BLaER1 (cell line): ENCODE results near the gene EHD4.

Experiments used
- H3K27ac ChIP-seq: shearing (Covaris generic); formaldehyde crosslinking; 2 replicates; pipeline ENCODE4 v1.8.1; 2022
- H3K27me3 ChIP-seq: shearing (Covaris generic); formaldehyde crosslinking; 2 replicates; pipeline ENCODE4 v1.8.1; 2022
- H3K36me3 ChIP-seq: shearing (Covaris generic); formaldehyde crosslinking; 2 replicates; pipeline ENCODE4 v1.8.1; 2022
- H3K4me1 ChIP-seq: shearing (Covaris generic); formaldehyde crosslinking; 2 replicates; pipeline ENCODE4 v1.8.1; 2022
- H3K4me2 ChIP-seq: shearing (Covaris generic); formaldehyde crosslinking; 2 replicates; pipeline ENCODE4 v1.8.1; 2022
- H3K4me3 ChIP-seq: shearing (Covaris generic); formaldehyde crosslinking; 2 replicates; pipeline ENCODE4 v1.8.1; 2022
- H3K9ac ChIP-seq: shearing (Covaris generic); formaldehyde crosslinking; 2 replicates; pipeline ENCODE4 v1.8.1; 2022
- H3K9me3 ChIP-seq: shearing (Covaris generic); formaldehyde crosslinking; 2 replicates; pipeline ENCODE4 v1.8.1; 2022
- H4K20me1 ChIP-seq: shearing (Covaris generic); formaldehyde crosslinking; 2 replicates; pipeline ENCODE4 v1.8.1; 2022
- Cebpa-rat ChIP-seq: shearing (Covaris generic); IDR thresholded peaks from 2 replicates; pipeline ENCODE4 v1.8.1; 2022

The EHD4 gene

GRCh38 chr15:41918506-41919126 is 53.7 kb downstream of the EHD4 start:
- peaks cover 12% of the 10 kb centered on the region; the same call in 1 of the 2 replicates for H3K9me3 ChIP-seq
- H3K36me3 ChIP-seq: peaks cover 9% of the 10 kb centered on the region; the same call in 1 of the 2 replicates
- peak overlapping the region; percentile 63 for H3K27ac ChIP-seq
- H3K4me1 ChIP-seq: peaks cover 100% of the 10 kb centered on the region
- H3K4me2 ChIP-seq: peak overlapping the region; percentile 85
- H3K4me3 ChIP-seq: no peak overlapping the region
- H4K20me1 ChIP-seq: no peaks in the 10 kb centered on the region
- no peak overlapping the region for H3K9ac ChIP-seq
- TF ChIP-seq Cebpa-rat: no peak
- no peaks in the 10 kb centered on the region for H3K27me3 ChIP-seq

DNA sequence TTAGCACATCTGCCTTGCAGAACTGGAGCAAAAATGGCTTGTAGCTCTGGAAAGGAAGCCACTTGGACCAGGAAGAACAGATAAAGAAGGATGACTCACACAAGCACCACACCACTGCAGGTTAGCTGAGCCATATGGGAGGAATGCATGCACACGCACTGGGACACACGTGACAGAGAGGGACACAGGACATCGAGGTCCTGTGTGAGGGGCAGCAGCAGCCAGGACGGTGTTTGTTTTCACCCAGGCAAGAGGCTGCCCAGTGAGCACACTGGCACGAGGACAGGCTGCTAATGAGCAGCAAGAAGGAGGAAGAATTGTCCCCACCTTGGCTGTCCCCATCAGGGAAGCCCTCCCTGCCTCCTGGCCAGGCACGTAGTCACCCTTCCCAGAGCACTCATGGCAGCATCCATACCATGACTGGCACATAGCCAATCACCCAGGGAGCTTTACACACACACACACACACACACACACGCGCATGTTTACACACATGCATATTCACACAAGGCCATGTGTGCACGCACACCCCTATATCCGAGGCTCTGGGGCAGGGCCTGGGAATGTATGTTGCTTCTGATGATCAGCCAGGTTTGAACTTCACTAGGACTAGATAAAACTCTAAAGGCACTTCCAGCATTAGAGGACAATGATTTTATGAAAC is 54.5 kb downstream of the EHD4 start:
- Histone ChIP-seq H3K9ac (peak overlapping the region; percentile 11; the same call in 1 of the 2 replicates), H3K4me3 (no peak overlapping the region), H3K27ac (peak overlapping the region; percentile 63), H3K4me1 (peaks cover 100% of the 10 kb centered on the region), H4K20me1 (no peaks in the 10 kb centered on the region), H3K27me3 (no peaks in the 10 kb centered on the region), H3K9me3 (peaks cover 12% of the 10 kb centered on the region; the same call in 1 of the 2 replicates), H3K4me2 (peak overlapping the region; percentile 85), H3K36me3 (peaks cover 9% of the 10 kb centered on the region; the same call in 1 of the 2 replicates)
- no peak for TF ChIP-seq Cebpa-rat

GRCh38 chr15:41915255-41915994 is 56.9 kb downstream of the EHD4 start:
- peaks cover 90% of the 10 kb centered on the region for H3K4me1 ChIP-seq
- no peak overlapping the region for H3K4me3 ChIP-seq
- peaks cover 13% of the 10 kb centered on the region; the same call in 1 of the 2 replicates for H3K36me3 ChIP-seq
- no peaks in the 10 kb centered on the region for H4K20me1 ChIP-seq
- H3K9me3 ChIP-seq: no peaks in the 10 kb centered on the region
- peak overlapping the region; percentile 85 for H3K4me2 ChIP-seq
- H3K9ac ChIP-seq: no peak overlapping the region
- TF ChIP-seq Cebpa-rat: no peak
- H3K27ac ChIP-seq: peak overlapping the region; percentile 63
- no peaks in the 10 kb centered on the region for H3K27me3 ChIP-seq

GRCh38 chr15:41914411-41914810 is 57.9 kb downstream of the EHD4 start:
- Histone ChIP-seq H3K27me3 (no peaks in the 10 kb centered on the region), H3K4me3 (no peak overlapping the region), H4K20me1 (no peaks in the 10 kb centered on the region), H3K4me2 (peak overlapping the region; percentile 85), H3K27ac (peak overlapping the region; percentile 24; the same call in 1 of the 2 replicates), H3K4me1 (peaks cover 88% of the 10 kb centered on the region), H3K36me3 (peaks cover 16% of the 10 kb centered on the region), H3K9ac (peak overlapping the region; percentile 9; the same call in 1 of the 2 replicates), H3K9me3 (no peaks in the 10 kb centered on the region)
- TF ChIP-seq Cebpa-rat: no peak

DNA sequence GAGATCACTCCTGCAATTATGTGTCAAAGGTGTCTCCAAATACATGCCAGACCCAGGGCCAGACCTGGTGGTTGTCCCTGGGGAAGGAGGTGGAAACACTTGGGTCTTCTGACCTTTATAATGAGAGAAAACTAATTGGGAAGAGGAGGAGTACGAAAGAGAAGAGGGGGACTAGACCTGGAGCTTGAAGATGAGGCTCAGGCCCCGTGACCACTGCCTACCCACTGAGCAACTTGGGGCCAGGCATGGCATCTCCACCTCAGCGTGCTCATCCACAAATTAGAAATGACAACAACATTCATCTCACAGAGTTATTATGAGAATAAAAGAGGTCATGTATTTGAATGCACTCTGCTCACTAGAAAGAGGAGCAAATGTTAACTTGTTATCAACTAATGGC is 59.1 kb downstream of the EHD4 start:
- no peak for TF ChIP-seq Cebpa-rat
- peaks cover 77% of the 10 kb centered on the region for H3K4me1 ChIP-seq

DNA sequence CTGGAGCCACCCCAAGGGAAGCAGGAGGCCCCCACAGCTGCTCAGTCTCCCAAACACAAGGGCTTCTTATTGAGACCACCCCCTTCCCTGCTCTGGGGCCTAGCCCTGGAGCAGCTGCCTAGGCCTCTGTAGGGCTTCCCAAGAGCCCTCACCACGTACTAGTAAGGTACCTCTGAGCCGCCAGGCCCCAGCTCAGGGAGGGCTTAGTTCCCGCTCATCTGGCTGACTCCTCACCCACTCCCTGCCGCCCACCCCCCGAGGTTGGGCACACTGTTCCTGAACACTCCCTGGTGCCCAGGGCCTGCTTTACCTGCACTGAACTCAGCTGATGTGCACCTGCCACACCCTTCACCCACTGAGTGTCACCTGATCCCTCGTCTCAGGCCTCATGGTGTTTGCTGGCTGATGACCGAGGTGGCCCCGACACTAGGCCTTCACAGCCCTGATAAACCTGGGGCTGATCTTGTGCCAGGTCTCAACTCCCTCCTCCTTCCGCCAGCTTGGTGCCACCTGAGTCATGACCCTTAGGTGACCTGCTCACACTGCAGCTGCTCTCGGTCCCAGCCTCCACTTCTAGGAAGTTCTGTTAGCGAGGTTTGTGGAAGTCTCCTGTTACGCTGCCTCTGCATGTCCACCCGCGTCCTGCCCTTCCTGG is 60.5 kb downstream of the EHD4 start:
- no peak overlapping the region for H3K4me3 ChIP-seq
- peaks cover 6% of the 10 kb centered on the region for H3K9me3 ChIP-seq
- H3K9ac ChIP-seq: no peak overlapping the region
- H3K27ac ChIP-seq: no peak overlapping the region; the same call in 1 of the 2 replicates
- peaks cover 31% of the 10 kb centered on the region for H3K36me3 ChIP-seq
- no peaks in the 10 kb centered on the region for H4K20me1 ChIP-seq
- 0 out of 2 replicates have a peak overlapping the region, but pooled peaks have one; percentile 2 for H3K4me2 ChIP-seq
- H3K27me3 ChIP-seq: no peaks in the 10 kb centered on the region
- TF ChIP-seq Cebpa-rat: no peak
- peaks cover 68% of the 10 kb centered on the region for H3K4me1 ChIP-seq

More for the DNA sequence above, 59.1 kb downstream of the EHD4 start:
- Histone ChIP-seq H3K27ac (no peak overlapping the region), H3K4me2 (0 out of 2 replicates have a peak overlapping the region, but pooled peaks have one; percentile 18), H4K20me1 (no peaks in the 10 kb centered on the region), H3K9ac (no peak overlapping the region), H3K9me3 (no peaks in the 10 kb centered on the region), H3K4me3 (no peak overlapping the region), H3K27me3 (no peaks in the 10 kb centered on the region), H3K36me3 (peaks cover 19% of the 10 kb centered on the region)

DNA sequence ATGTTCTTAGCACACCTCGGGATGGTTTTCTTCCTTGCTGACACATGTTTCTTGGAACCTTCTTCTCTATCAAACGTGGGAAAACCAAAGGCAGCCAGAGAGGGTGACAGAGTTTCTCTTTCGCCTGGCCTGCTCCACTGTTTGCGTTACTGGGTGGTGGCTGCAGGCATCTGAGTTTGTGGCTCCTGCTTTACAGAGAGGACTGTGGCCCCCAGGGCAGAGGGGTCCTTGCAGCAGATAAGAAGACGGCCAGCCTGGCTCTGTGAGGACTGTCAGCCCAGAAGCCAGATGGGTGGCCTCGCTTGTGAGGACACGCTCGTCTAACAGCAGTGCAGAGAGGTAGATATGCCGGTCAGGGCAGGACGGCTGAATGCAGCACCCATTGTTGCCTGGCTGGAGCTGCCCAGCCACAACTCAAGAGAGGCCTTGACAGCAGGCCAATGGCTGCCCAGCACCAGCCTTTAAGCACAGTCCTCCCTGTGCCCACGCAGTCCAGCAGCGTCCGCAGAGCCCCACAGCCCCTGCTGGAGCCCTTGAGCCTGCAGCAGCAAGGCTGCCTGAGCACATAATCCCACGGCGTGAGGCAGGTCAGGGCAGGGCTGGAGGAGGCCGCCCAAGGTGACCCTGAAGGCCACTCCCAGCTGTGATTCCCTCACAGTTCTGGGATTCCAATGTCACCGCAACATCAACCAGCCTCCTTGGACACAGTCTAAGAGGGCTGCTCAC is 63.5 kb downstream of the EHD4 start:
- Histone ChIP-seq H3K4me2 (no peak overlapping the region), H3K9me3 (peaks cover 20% of the 10 kb centered on the region), H3K27ac (no peak overlapping the region), H3K4me3 (no peak overlapping the region), H3K4me1 (peaks cover 51% of the 10 kb centered on the region), H4K20me1 (peaks cover 4% of the 10 kb centered on the region; the same call in 1 of the 2 replicates), H3K36me3 (peaks cover 50% of the 10 kb centered on the region), H3K27me3 (no peaks in the 10 kb centered on the region), H3K9ac (no peak overlapping the region)
- no peak for TF ChIP-seq Cebpa-rat

- no peak overlapping the region for H3K4me2 ChIP-seq
- peaks cover 50% of the 10 kb centered on the region for H3K36me3 ChIP-seq
- 0 out of 2 replicates have a peak overlapping the region, but pooled peaks have one; percentile 26 for H3K27ac ChIP-seq
- H3K9ac ChIP-seq: no peak overlapping the region
- H3K27me3 ChIP-seq: no peaks in the 10 kb centered on the region
- peaks cover 48% of the 10 kb centered on the region for H3K4me1 ChIP-seq
- H3K4me3 ChIP-seq: no peak overlapping the region
- no peak for TF ChIP-seq Cebpa-rat
- peaks cover 20% of the 10 kb centered on the region for H3K9me3 ChIP-seq
- H4K20me1 ChIP-seq: peaks cover 7% of the 10 kb centered on the region; the same call in 1 of the 2 replicates
These were observed 65.2 kb downstream of the EHD4 start for GRCh38 chr15:41907141-41907540.

- H3K4me3 ChIP-seq: no peak overlapping the region
- peaks cover 20% of the 10 kb centered on the region for H3K9me3 ChIP-seq
- H3K27me3 ChIP-seq: no peaks in the 10 kb centered on the region
- peaks cover 48% of the 10 kb centered on the region for H3K4me1 ChIP-seq
- TF ChIP-seq Cebpa-rat: no peak
- H3K27ac ChIP-seq: 0 out of 2 replicates have a peak overlapping the region, but pooled peaks have one; percentile 26
- no peak overlapping the region for H3K4me2 ChIP-seq
- H3K36me3 ChIP-seq: peaks cover 46% of the 10 kb centered on the region
- H3K9ac ChIP-seq: no peak overlapping the region
- peaks cover 7% of the 10 kb centered on the region; the same call in 1 of the 2 replicates for H4K20me1 ChIP-seq
These were observed 65.7 kb downstream of the EHD4 start for GRCh38 chr15:41906608-41907007.
